ENCODE results near the gene NRG2.

GRCh38 chr5:139915834-139916233 lies 127.3 kb downstream of the NRG2 start:
- TF ChIP-seq CTCF (IDR thresholded peaks at IDR 0.05) (no peak), POLR2A (IDR thresholded peaks at IDR 0.05) (no peak), EP300 (IDR thresholded peaks at IDR 0.05) (no peak), POLR2AphosphoS5 (IDR thresholded peaks at IDR 0.05) (no peak)
